ENCODE data around the gene LEKR1.

Gene LEKR1

GRCh38 chr3:157093096-157093495, 266.9 kb downstream of the LEKR1 start:
- DNase-seq (ENCODE audit: extremely low read depth in 1 of 2, low read depth in 1 of 2): no peak

GRCh38 chr3:157094301-157094700, 268.1 kb downstream of the LEKR1 start:
- DNase-seq (ENCODE audit: extremely low read depth in 1 of 2, low read depth in 1 of 2): no peak

- no peak for DNase-seq (ENCODE audit: extremely low read depth in 1 of 2, low read depth in 1 of 2)
These were observed 268.8 kb downstream of the LEKR1 start for GRCh38 chr3:157094751-157095480.

Data from stimulated activated CD8-positive, alpha-beta memory T cell treated with anti-CD3 and anti-CD28 coated beads, Interleukin-7, amount 100 ng/mL, for 48 hours (primary cell).